Neural cell (in vitro differentiated cells): ENCODE data around the gene ILK. TPM values are rescaled to one million over a fixed set of nuclear protein-coding genes. Genes with fewer than 3 reads are reported as not detected.
A peak's percentile ranks its signal among the peaks of the same experiment; 100 is the strongest.

Experiments
- H2AFZ ChIP-seq: fragments of 200-600, 300-800 bp; sonication (generic), shearing (Covaris generic); 2 replicates; pipeline ENCODE4 v1.6.0; 2014; ENCODE audit warnings: low read depth, mild to moderate bottlenecking, antibody characterized with exemption, low read length, moderate library complexity
- H3F3A ChIP-seq: fragments of 200-600 bp; shearing (Covaris generic); 2 replicates; pipeline ENCODE4 v1.6.1; 2016; ENCODE audit warnings: mild to moderate bottlenecking, moderate library complexity, mixed read lengths, antibody characterized with exemption, low read length; ENCODE audit not compliant: insufficient read depth, poor library complexity, severe bottlenecking
- H3K27ac ChIP-seq: fragments of 200-600, 300-800 bp; sonication (generic), shearing (Covaris generic); 2 replicates; pipeline ENCODE4 v1.5.1; 2014; ENCODE audit warnings: mild to moderate bottlenecking, low read length, moderate library complexity
- H3K27me3 ChIP-seq: fragments of 300-800, 200-600 bp; sonication (generic), shearing (Covaris generic); 2 replicates; pipeline ENCODE4 v1.6.0; 2014; ENCODE audit warnings: mild to moderate bottlenecking, low read depth, low read length, moderate library complexity; ENCODE audit not compliant: insufficient read depth
- H3K36me3 ChIP-seq: fragments of 300-800, 200-600 bp; sonication (generic), shearing (Covaris generic); 2 replicates; pipeline ENCODE4 v1.5.1; 2014; ENCODE audit warnings: mild to moderate bottlenecking, antibody characterized with exemption, low read length, moderate library complexity; ENCODE audit not compliant: insufficient read depth
- H3K4me2 ChIP-seq: fragments of 300-800, 200-600 bp; sonication (generic), shearing (Covaris generic); 2 replicates; pipeline ENCODE4 v1.6.0; 2014; ENCODE audit warnings: mild to moderate bottlenecking, low read length
- H3K4me3 ChIP-seq: fragments of 300-800, 200-600 bp; sonication (generic), shearing (Covaris generic); 2 replicates; pipeline ENCODE4 v1.5.1; 2014; ENCODE audit warnings: mild to moderate bottlenecking, low read length, moderate library complexity
- H3K79me2 ChIP-seq: fragments of 200-600 bp; shearing (Covaris generic); replicated peaks from 2 replicates; pipeline ENCODE4 v1.6.0; 2014; ENCODE audit warnings: mild to moderate bottlenecking, low read length, moderate library complexity; ENCODE audit not compliant: insufficient read depth
- H3K9ac ChIP-seq: fragments of 300-800, 200-600 bp; sonication (generic), shearing (Covaris generic); 2 replicates; pipeline ENCODE4 v1.6.1; 2016; ENCODE audit warnings: mild to moderate bottlenecking, low read length, mixed read lengths
- H3K9me2 ChIP-seq: fragments of 200-600 bp; shearing (Covaris generic); 2 replicates; pipeline ENCODE4 v1.6.1; 2016; ENCODE audit warnings: mild to moderate bottlenecking, low read length, mixed read lengths; ENCODE audit not compliant: insufficient read depth
- H3K9me3 ChIP-seq: fragments of 200-600, 300-800 bp; sonication (generic), shearing (Covaris generic); 2 replicates; pipeline ENCODE4 v1.6.1; 2016; ENCODE audit warnings: mild to moderate bottlenecking, mixed run types, low read length, moderate library complexity, mixed read lengths
- H4K20me1 ChIP-seq: fragments of 200-600 bp; shearing (Covaris generic); 2 replicates; pipeline ENCODE4 v1.6.1; 2016; ENCODE audit warnings: mild to moderate bottlenecking, mixed run types; ENCODE audit not compliant: insufficient read depth
- EP300 ChIP-seq: fragments of 450-650 bp; conservative IDR thresholded peaks from 2 replicates; pipeline ENCODE4 v1.6.1; 2014; ENCODE audit warnings: antibody characterized with exemption, mild to moderate bottlenecking, moderate library complexity; ENCODE audit not compliant: poor library complexity, severe bottlenecking
- EZH2 ChIP-seq: fragments of 200-600, 300-800 bp; shearing (Covaris generic), sonication (generic); IDR thresholded peaks from 2 replicates; pipeline ENCODE4 v1.6.1; 2014; ENCODE audit warnings: antibody characterized with exemption, low read length, borderline replicate concordance, mild to moderate bottlenecking; ENCODE audit not compliant: insufficient read depth, poor library complexity, severe bottlenecking
- MXI1 ChIP-seq: fragments of 450-650 bp; conservative IDR thresholded peaks from 2 replicates; pipeline ENCODE4 v1.6.1; 2014; ENCODE audit warnings: antibody characterized with exemption, mild to moderate bottlenecking; ENCODE audit not compliant: poor library complexity, severe bottlenecking
- POLR2AphosphoS5 ChIP-seq: IDR thresholded peaks from 2 replicates; pipeline ENCODE4 v1.6.1; 2012
- RAD21 ChIP-seq: fragments of 450-650 bp; conservative IDR thresholded peaks from 2 replicates; pipeline ENCODE4 v1.6.1; 2014; ENCODE audit warnings: antibody characterized with exemption, mild to moderate bottlenecking, moderate library complexity
- SMC3 ChIP-seq: fragments of 450-650 bp; conservative IDR thresholded peaks from 2 replicates; pipeline ENCODE4 v1.6.1; 2014; ENCODE audit warnings: antibody characterized with exemption, mild to moderate bottlenecking, moderate library complexity; ENCODE audit not compliant: poor library complexity
- TAF1 ChIP-seq: IDR thresholded peaks from 2 replicates; pipeline ENCODE4 v1.6.1; 2012; ENCODE audit warnings: low read depth
- polyA plus RNA-seq: library from polyadenylated mRNA; depleted of rRNA; stranded (reverse); fragments of >200 nt; gene quantifications from 2 replicates; pipeline ENCODE4 v1.2.3, GENCODE V29; 2014
- TF ChIP-seq, protein P1 (sequence below): fragments of 450-650 bp; IDR thresholded peaks from 2 replicates; pipeline ENCODE4 v1.5.1; 2014; ENCODE audit warnings: antibody characterized with exemption, mild to moderate bottlenecking, moderate library complexity; ENCODE audit not compliant: poor library complexity, severe bottlenecking
- TF ChIP-seq, protein P2 (sequence below): IDR thresholded peaks from 2 replicates; pipeline ENCODE4 v1.6.1; 2012; ENCODE audit warnings: borderline replicate concordance

ILK gene
- polyA plus RNA-seq, 1 donor from 2014 or later = 68.8 TPM

DNA sequence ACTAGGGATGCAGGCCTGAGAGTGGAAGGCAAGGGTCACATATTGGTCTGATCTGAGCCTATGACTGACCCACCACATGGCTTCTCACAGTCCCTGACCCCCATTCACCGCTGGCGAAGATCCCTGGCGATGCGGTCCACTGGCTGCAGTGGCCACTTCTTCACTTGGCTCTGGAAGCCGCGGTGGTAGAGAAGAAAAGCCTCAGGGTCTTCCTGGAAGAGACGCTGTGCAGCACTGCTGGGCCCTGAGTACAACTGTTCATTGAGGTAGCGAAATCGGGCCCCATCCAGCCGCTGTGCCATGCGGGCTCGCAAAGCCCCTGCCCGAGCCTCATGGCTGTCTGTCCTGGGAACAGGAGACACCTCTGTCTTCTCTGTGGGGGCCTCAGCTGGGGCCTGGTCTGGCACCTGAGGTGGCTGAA is 2.5 kb upstream of the ILK start:
- no peak overlapping the region for H2AFZ ChIP-seq
- H3K27me3 ChIP-seq = no peaks in the 10 kb centered on the region
- H4K20me1 ChIP-seq = no peaks in the 10 kb centered on the region
- no peak for TF ChIP-seq EZH2
- TF ChIP-seq, protein P1, sequence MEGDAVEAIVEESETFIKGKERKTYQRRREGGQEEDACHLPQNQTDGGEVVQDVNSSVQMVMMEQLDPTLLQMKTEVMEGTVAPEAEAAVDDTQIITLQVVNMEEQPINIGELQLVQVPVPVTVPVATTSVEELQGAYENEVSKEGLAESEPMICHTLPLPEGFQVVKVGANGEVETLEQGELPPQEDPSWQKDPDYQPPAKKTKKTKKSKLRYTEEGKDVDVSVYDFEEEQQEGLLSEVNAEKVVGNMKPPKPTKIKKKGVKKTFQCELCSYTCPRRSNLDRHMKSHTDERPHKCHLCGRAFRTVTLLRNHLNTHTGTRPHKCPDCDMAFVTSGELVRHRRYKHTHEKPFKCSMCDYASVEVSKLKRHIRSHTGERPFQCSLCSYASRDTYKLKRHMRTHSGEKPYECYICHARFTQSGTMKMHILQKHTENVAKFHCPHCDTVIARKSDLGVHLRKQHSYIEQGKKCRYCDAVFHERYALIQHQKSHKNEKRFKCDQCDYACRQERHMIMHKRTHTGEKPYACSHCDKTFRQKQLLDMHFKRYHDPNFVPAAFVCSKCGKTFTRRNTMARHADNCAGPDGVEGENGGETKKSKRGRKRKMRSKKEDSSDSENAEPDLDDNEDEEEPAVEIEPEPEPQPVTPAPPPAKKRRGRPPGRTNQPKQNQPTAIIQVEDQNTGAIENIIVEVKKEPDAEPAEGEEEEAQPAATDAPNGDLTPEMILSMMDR = no peak
- TF ChIP-seq TAF1 = no peak
- TF ChIP-seq EP300 = no peak
- no peak for TF ChIP-seq POLR2AphosphoS5
- no peak for TF ChIP-seq SMC3
- TF ChIP-seq RAD21 = no peak
- TF ChIP-seq MXI1 = no peak
- TF ChIP-seq, protein P2, sequence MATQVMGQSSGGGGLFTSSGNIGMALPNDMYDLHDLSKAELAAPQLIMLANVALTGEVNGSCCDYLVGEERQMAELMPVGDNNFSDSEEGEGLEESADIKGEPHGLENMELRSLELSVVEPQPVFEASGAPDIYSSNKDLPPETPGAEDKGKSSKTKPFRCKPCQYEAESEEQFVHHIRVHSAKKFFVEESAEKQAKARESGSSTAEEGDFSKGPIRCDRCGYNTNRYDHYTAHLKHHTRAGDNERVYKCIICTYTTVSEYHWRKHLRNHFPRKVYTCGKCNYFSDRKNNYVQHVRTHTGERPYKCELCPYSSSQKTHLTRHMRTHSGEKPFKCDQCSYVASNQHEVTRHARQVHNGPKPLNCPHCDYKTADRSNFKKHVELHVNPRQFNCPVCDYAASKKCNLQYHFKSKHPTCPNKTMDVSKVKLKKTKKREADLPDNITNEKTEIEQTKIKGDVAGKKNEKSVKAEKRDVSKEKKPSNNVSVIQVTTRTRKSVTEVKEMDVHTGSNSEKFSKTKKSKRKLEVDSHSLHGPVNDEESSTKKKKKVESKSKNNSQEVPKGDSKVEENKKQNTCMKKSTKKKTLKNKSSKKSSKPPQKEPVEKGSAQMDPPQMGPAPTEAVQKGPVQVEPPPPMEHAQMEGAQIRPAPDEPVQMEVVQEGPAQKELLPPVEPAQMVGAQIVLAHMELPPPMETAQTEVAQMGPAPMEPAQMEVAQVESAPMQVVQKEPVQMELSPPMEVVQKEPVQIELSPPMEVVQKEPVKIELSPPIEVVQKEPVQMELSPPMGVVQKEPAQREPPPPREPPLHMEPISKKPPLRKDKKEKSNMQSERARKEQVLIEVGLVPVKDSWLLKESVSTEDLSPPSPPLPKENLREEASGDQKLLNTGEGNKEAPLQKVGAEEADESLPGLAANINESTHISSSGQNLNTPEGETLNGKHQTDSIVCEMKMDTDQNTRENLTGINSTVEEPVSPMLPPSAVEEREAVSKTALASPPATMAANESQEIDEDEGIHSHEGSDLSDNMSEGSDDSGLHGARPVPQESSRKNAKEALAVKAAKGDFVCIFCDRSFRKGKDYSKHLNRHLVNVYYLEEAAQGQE = no peak
- H3K9me3 ChIP-seq = no peaks in the 10 kb centered on the region
- no peak overlapping the region for H3K4me3 ChIP-seq
- H3K9ac ChIP-seq = no peak overlapping the region
- peaks cover 3% of the 10 kb centered on the region for H3K36me3 ChIP-seq
- H3K27ac ChIP-seq = no peak overlapping the region
- H3K9me2 ChIP-seq = no peaks in the 10 kb centered on the region
- no peak overlapping the region for H3K4me2 ChIP-seq
- peaks cover 5% of the 10 kb centered on the region for H3F3A ChIP-seq
- H3K79me2 ChIP-seq = peaks cover 24% of the 10 kb centered on the region

DNA sequence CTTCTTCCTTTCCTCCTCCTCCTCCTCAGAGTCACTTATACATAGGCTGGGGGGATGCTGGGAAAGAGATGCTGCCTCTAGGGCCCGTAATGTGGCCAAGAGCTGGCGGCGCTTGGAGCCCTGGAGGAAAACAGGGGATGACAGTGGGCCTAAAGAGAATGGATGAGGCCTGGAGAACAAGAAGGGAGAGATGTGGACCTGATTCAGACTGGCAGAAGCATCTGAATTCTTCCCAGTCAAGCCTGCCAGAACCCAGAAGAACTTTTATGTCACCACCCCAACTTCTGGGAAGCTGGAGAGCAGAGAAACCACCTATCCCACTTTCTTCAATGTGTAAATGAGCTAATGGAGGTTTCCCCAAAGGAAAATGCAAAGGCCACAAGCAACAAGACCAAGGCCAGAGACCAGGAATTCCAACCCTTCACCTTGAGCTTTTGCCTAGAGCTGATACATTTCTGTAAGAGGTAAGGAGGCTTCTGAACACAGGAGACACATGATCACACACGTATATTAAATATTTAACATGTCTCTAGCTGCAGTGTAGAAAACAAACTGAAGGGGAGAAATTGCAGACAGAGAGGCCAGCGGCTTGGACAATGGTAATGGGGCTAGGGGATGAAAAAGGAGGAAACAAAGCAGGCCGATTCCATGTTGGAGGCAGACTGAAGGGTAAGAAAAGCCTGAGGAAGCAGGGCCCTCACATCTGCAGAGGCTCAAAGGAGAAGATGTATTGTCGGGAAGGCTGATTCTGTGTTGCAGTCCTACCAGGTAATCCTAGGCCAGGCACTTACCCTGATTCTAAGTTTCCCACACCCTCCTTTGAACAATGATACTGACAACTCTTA is 1.3 kb upstream of the ILK start:
- no peaks in the 10 kb centered on the region for H3K27me3 ChIP-seq
- peaks cover 37% of the 10 kb centered on the region for H3K79me2 ChIP-seq
- H3K4me3 ChIP-seq = peak overlapping the region; percentile 86
- H3K9ac ChIP-seq = peak overlapping the region; percentile 72
- peak overlapping the region; percentile 79 for H3K4me2 ChIP-seq
- TF ChIP-seq MXI1 (no peak), RAD21 (no peak), TAF1 (no peak), POLR2AphosphoS5 (no peak), SMC3 (no peak), EP300 (no peak), EZH2 (no peak)
- TF ChIP-seq, protein P2 = no peak
- TF ChIP-seq, protein P1 = no peak
- H3K9me3 ChIP-seq = no peaks in the 10 kb centered on the region
- H4K20me1 ChIP-seq = no peaks in the 10 kb centered on the region
- H3F3A ChIP-seq = peaks cover 5% of the 10 kb centered on the region
- H3K27ac ChIP-seq = no peak overlapping the region
- peaks cover 3% of the 10 kb centered on the region for H3K36me3 ChIP-seq
- H2AFZ ChIP-seq = no peak overlapping the region
- H3K9me2 ChIP-seq = no peaks in the 10 kb centered on the region
